HG03521 (cell line): ENCODE results near the gene ASIC3.
A peak's percentile ranks its signal among the peaks of the same experiment; 100 is the strongest.

ENCODE experiments used
- ATAC-seq: cut with Tn5 transposase; IDR thresholded peaks from one replicate; pipeline ENCODE4 v1.9.1; 2021; ENCODE audit warnings: mild to moderate bottlenecking, moderate library complexity; ENCODE audit not compliant: unreplicated experiment

Gene ASIC3

GRCh38 chr7:151070574-151070960 lies 22.2 kb downstream of the ASIC3 start:
- ATAC-seq = no peak

DNA sequence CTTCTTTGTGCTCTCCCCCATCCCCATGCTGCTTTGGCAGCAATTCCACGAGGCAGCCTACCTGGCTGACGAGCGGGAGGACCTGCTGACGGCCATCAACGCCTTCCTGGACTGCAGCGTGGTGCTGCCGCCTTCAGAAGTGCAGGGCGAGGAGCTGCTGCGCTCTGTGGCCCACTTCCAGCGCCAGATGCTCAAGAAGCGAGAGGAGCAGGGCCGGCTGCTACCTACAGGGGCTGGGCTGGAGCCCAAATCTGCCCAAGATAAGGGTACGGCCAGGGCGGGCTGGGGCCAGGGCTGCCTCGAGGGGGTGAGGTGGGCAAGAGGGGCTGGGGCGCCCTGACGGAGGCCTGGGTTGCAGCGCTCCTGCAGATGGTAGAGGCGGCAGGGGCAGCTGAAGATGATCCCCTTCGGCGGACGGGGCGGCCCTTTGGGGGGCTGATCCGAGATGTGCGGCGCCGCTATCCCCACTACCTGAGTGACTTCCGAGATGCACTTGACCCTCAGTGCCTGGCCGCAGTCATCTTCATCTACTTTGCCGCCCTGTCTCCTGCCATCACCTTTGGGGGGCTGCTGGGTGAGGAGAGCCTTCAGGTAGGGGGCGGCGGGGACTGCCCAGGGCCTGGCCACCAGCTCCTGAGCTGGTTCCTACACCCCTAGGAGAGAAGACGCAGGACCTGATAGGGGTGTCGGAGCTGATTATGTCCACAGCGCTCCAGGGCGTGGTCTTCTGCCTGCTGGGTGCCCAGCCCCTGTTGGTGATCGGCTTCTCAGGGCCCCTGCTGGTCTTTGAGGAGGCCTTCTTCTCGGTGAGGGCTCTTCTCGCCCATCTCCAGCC lies 22.9 kb downstream of the ASIC3 start:
- ATAC-seq = no peak

- no peak for ATAC-seq
These were observed 25.7 kb downstream of the ASIC3 start for GRCh38 chr7:151073990-151074389.

GRCh38 chr7:151074817-151075661 lies 26.7 kb downstream of the ASIC3 start:
- no peak for ATAC-seq

DNA sequence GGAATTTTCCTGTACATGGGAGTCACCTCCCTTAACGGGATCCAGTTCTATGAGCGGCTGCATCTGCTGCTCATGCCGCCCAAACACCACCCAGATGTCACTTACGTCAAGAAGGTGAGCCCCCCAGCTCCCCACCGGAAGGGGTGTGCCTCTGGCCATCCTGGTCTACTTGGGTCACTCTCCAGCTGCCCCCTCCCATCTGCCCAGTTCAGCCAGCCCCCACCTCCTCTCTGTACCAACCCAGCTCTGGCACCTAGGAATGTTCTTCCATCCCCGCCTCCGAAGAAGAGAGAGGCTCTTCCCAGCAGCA lies 27.3 kb downstream of the ASIC3 start:
- ATAC-seq = no peak

- no peak for ATAC-seq
These were observed 27.7 kb downstream of the ASIC3 start for GRCh38 chr7:151075978-151076426.

- no peak for ATAC-seq
These were observed 28.8 kb downstream of the ASIC3 start for GRCh38 chr7:151076863-151077704.

- ATAC-seq = no peak
These were observed 29.4 kb downstream of the ASIC3 start for GRCh38 chr7:151077705-151078232.

GRCh38 chr7:151078233-151079040 lies 30.1 kb downstream of the ASIC3 start:
- no peak for ATAC-seq

- ATAC-seq = no peak
These were observed 31.0 kb downstream of the ASIC3 start for GRCh38 chr7:151079199-151079910.

DNA sequence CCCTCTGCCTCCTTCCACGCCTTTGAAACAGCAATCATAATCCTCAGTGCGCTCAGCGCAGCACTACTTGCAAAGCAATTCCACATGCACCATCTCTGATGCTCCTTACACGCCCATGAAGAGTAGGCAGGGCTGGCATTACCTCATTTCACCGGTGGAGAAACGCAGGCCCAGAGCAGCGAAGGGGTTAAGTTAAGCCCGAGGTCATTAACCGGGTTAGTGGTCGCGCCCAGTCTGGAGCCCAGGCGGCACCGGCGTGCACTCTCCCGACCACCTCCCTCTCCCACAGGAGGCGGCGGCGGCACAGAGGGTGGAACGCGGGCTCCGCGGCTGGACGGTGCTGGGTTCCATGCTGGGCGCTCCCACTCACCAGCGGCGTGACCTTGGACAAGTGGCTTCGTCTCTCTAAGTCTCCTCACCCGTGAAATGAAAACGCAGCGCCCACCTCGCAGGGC lies 31.8 kb downstream of the ASIC3 start:
- ATAC-seq = peak; percentile 6

DNA sequence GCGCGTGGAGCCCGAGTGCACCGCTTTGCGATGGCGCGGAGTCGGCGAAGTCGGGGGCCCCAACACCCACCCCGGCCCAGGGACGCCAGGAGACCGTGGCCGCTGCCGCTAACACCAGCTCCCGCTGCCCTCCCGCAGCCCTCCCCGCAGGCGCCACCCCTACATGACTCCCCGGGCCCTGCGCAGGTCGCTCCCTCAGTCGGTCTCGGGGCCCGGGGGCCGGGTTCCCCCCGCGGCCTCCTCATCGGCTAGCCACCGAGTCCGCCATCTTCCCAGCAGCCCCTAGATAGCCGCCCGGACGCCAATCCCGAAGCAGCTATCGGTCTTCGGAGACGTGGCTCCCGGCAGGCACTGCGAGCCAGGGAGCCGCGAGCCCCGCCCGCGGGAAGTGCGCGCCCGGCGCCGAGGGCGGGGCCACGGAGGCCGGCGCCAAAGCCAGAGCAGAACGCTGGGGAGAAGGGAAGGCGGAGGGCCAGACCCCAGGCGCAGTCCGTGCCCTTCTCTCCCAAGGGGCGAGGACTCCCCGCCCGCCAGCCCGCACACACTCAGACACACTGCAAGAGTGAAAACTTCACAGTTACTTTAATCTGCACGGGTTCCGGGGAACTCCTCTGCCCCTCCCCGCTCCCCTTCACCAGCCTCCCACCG lies 32.3 kb downstream of the ASIC3 start, which contains the start of gene FASTK:
TSS of gene FASTK (minus strand) at position 288 of the 648 bp plus-strand sequence. CDS start at position 245, 43 bp downstream.
- peak; percentile 69 for ATAC-seq

- ATAC-seq = no peak
These were observed 33.1 kb downstream of the ASIC3 start for GRCh38 chr7:151081170-151082101.

- ATAC-seq = no peak
These were observed 34.1 kb downstream of the ASIC3 start for GRCh38 chr7:151082141-151083070.

GRCh38 chr7:151083071-151083823 lies 34.9 kb downstream of the ASIC3 start, which contains the start of gene TMUB1:
TMUB1 (minus strand) TSS chr7:151083493; CDS start chr7:151082563, 930 bp downstream.
- peak; percentile 52 for ATAC-seq

GRCh38 chr7:151083824-151084160 lies 35.5 kb downstream of the ASIC3 start:
- no peak for ATAC-seq
